Upper lobe of left lung (tissue), 6 donors: ENCODE results near the gene TSEN54. TPM values are rescaled to one million over a fixed set of nuclear protein-coding genes. Genes with fewer than 3 reads are reported as not detected.

Source experiments
- ATAC-seq, 2 donors: fragments of 200-7000 bp; cut with Tn5 transposase; one replicate each; pipeline ENCODE4 v1.9.1; 2022; ENCODE audit warnings: mild to moderate bottlenecking in 2 of 2, moderate library complexity in 2 of 2; ENCODE audit not compliant: low FRiP score in 2 of 2
- DNase-seq, 2 donors: peaks; one replicate each; pipeline ENCODE4 v3.0.0-alpha.2; 2019 to 2020
- H3K27ac ChIP-seq, 4 donors: fragments of 200-600 bp; sonication (generic); one replicate each; pipeline ENCODE4 v1.5.1; 2016 to 2019
- H3K27me3 ChIP-seq, 4 donors: fragments of 200-600 bp; sonication (generic); one replicate each; pipeline ENCODE4 v1.5.1; 2017 to 2019
- H3K36me3 ChIP-seq, 4 donors: fragments of 200-600 bp; sonication (generic); one replicate each; pipeline ENCODE4 v1.5.1; 2016 to 2019
- H3K4me1 ChIP-seq, 4 donors: fragments of 200-600 bp; sonication (generic); one replicate each; pipeline ENCODE4 v1.5.1; 2018 to 2019
- H3K4me3 ChIP-seq, 4 donors: fragments of 200-600 bp; sonication (generic); one replicate each; pipeline ENCODE4 v1.5.1; 2017 to 2019; ENCODE audit warnings: mild to moderate bottlenecking in 2 of 4, moderate library complexity in 1 of 4
- H3K9me3 ChIP-seq, 4 donors: fragments of 200-600 bp; sonication (generic); one replicate each; pipeline ENCODE4 v1.5.1; 2018 to 2019
- CTCF ChIP-seq, 6 experiments: fragments of 450-650 bp in 4 of 6; fragments of 200-600 bp in 2 of 6; sonication (generic) in 2 of 6; IDR thresholded peaks; one replicate each; pipeline ENCODE4 v1.5.1; 2016 to 2019; ENCODE audit warnings: antibody characterized with exemption in 6 of 6
- EP300 ChIP-seq, 4 donors: sonication (generic); formaldehyde crosslinking; IDR thresholded peaks; one replicate each; pipeline ENCODE4 v1.5.1; 2017; ENCODE audit warnings: antibody characterized with exemption in 4 of 4, control low read depth in 2 of 4
- POLR2A ChIP-seq, 4 donors: fragments of 450-650 bp; IDR thresholded peaks; one replicate each; pipeline ENCODE4 v1.5.1; 2016 to 2017; ENCODE audit warnings: antibody characterized with exemption in 4 of 4, mild to moderate bottlenecking in 2 of 4
- POLR2AphosphoS5 ChIP-seq, 2 donors: sonication (generic); formaldehyde crosslinking; IDR thresholded peaks; one replicate each; pipeline ENCODE4 v1.5.1; 2017; ENCODE audit warnings: antibody characterized with exemption in 2 of 2
- WGBS, 2 donors: methylation state at CpG; one replicate each; pipeline ENCODE4 v1.1.5; 2017 to 2018; 5-methylcytosine and 5-hydroxymethylcytosine counted together
- total RNA-seq, 6 donors: library from RNA; depleted of rRNA in 4 of 6; stranded (reverse); fragments of >200 nt in 4 of 6; gene quantifications; one replicate each; pipeline versions ENCODE4 v1.1.0 to v1.2.1, GENCODE V29; 2016 to 2021
- donor health status: DM: no; HTN: no; CAD: no; lungs with moderate emphysema.
- donor health status: DM: no; HTN: yes; CAD: no; lungs with severe emphysema.

TSEN54 gene
- total RNA-seq, 6 donors from 2014 or later = 19.5 to 125 (median 31.3) TPM

GRCh38 chr17:75473246-75473645 is 43.1 kb upstream of the TSEN54 start:
- DNase-seq (no peak), ATAC-seq (no peak)
- Histone ChIP-seq H3K4me3 (no peak overlapping the region), H3K27ac (peak overlapping the region in 1 of 4 donors; percentile 17), H3K27me3 (no peaks in the 10 kb centered on the region), H3K9me3 (no peaks in the 10 kb centered on the region), H3K4me1 (peaks cover 25 to 33% (median 30%) of the 10 kb centered on the region in 4 donors), H3K36me3 (peaks cover 7 to 26% (median 17%) of the 10 kb centered on the region in 4 donors)
- WGBS, 2 donors = 95% methylated on average over 2 of the region's 2 CpGs
- no peak for TF ChIP-seq CTCF (IDR thresholded peaks at IDR 0.05)
- no peak for TF ChIP-seq POLR2A (IDR thresholded peaks at IDR 0.05)
- no peak for TF ChIP-seq EP300 (IDR thresholded peaks at IDR 0.05)
- TF ChIP-seq POLR2AphosphoS5 (IDR thresholded peaks at IDR 0.05) = no peak

- H3K36me3 ChIP-seq = peaks cover 7 to 26% (median 17%) of the 10 kb centered on the region in 4 donors
- H3K4me1 ChIP-seq = peaks cover 19 to 31% (median 28%) of the 10 kb centered on the region in 4 donors
- ATAC-seq (no peak), DNase-seq (no peak)
- peak overlapping the region; percentile 7 to 77 (median 48) for H3K27ac ChIP-seq
- 81 to 95% methylated on average over 5 to 6 of the region's 6 CpGs for WGBS, 2 donors
- no peaks in the 10 kb centered on the region for H3K9me3 ChIP-seq
- H3K4me3 ChIP-seq = no peak overlapping the region
- TF ChIP-seq EP300 (IDR thresholded peaks at IDR 0.05) = no peak
- TF ChIP-seq CTCF (IDR thresholded peaks at IDR 0.05) = no peak
- TF ChIP-seq POLR2A (IDR thresholded peaks at IDR 0.05) = no peak
- TF ChIP-seq POLR2AphosphoS5 (IDR thresholded peaks at IDR 0.05) = no peak
- no peaks in the 10 kb centered on the region for H3K27me3 ChIP-seq
Measured at GRCh38 chr17:75474736-75475135, 41.6 kb upstream of the TSEN54 start.

- H3K27me3 ChIP-seq = no peaks in the 10 kb centered on the region
- ATAC-seq (no peak), DNase-seq (no peak)
- H3K4me3 ChIP-seq = no peak overlapping the region
- H3K36me3 ChIP-seq = peaks cover 7 to 29% (median 17%) of the 10 kb centered on the region in 4 donors
- H3K4me1 ChIP-seq = peaks cover 19 to 34% (median 29%) of the 10 kb centered on the region in 4 donors
- no peak for TF ChIP-seq EP300 (IDR thresholded peaks at IDR 0.05)
- no peak for TF ChIP-seq POLR2AphosphoS5 (IDR thresholded peaks at IDR 0.05)
- no peak for TF ChIP-seq CTCF (IDR thresholded peaks at IDR 0.05)
- no peak for TF ChIP-seq POLR2A (IDR thresholded peaks at IDR 0.05)
- H3K9me3 ChIP-seq = no peaks in the 10 kb centered on the region
- 71 to 72% methylated on average over 6 to 9 of the region's 13 CpGs for WGBS, 2 donors
- peak overlapping the region; percentile 7 to 77 (median 48) for H3K27ac ChIP-seq
Measured at GRCh38 chr17:75475144-75475835, 41.0 kb upstream of the TSEN54 start.

GRCh38 chr17:75475851-75476250 is 40.5 kb upstream of the TSEN54 start:
- Histone ChIP-seq H3K4me3 (no peak overlapping the region), H3K4me1 (peaks cover 22 to 38% (median 33%) of the 10 kb centered on the region in 4 donors), H3K27ac (peak overlapping the region; percentile 25 to 77 (median 56)), H3K36me3 (peaks cover 7 to 29% (median 17%) of the 10 kb centered on the region in 4 donors), H3K9me3 (no peaks in the 10 kb centered on the region), H3K27me3 (no peaks in the 10 kb centered on the region)
- 41 to 63% methylated on average over 3 of the region's 3 CpGs for WGBS, 2 donors
- ATAC-seq (no peak), DNase-seq (no peak)
- no peak for TF ChIP-seq CTCF (IDR thresholded peaks at IDR 0.05)
- no peak for TF ChIP-seq POLR2A (IDR thresholded peaks at IDR 0.05)
- TF ChIP-seq EP300 (IDR thresholded peaks at IDR 0.05) = no peak
- TF ChIP-seq POLR2AphosphoS5 (IDR thresholded peaks at IDR 0.05) = no peak
